Measurements from ENCODE around the gene GYPE. TPM values are rescaled to one million over a fixed set of nuclear protein-coding genes. Genes with fewer than 3 reads are reported as not detected.
"Not testable (repeated sequence)": the region's sequence is repeated elsewhere in the genome, so short reads cannot be mapped to it uniquely, and the experiment has no call there.

Gene GYPE
- total RNA-seq, 1 donor from 2014 or later = not detected

- no peak overlapping the region for H3K4me3 Mint-ChIP-seq
- H3K27me3 Mint-ChIP-seq (ENCODE audit: low read depth) = peaks cover 4% of the 10 kb centered on the region
Observed at GRCh38 chr4:143858456-143858855, 46.9 kb downstream of the GYPE start.

DNA sequence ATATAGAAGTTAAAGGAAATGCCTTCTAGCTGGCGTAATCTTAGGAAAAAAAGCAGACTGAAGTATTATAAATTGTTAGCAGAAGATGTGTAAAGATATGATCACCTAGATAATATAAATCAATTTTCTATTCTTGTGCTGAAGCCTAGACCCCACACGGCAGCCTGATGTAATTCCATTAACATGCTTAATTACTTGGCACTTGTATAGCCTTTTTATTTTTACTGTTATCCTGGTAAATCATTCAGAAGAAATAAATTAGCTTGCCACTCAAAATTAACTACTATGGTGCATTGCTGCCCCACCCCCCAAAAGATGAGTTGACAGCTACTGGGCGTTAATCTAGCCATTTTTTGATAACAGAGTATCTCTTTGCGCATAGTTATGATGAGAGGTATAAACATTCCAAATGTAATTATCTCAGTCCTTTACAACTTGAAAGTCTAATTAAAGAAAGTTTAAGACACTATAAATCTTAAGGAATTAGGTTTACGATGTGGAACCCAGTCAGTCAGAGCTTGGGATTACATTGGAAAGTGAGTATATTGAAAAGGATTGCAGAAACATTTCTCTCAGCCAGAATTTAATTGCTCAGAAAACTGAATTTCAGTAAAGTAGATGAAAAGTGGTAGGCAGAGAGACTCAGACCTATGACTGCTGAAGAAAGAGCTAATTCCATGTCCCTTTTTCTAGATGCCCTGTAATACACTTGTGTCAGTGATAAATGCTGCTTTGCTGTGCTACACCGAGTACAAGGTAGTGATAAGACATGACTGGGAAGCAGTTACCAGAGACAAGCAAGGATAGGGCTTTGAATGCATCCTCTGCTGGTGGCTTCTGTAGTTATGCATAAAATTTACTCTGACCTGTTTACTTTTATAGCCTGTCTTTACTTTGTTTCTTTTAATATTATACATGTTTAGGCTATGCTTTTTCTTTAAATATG lies 47.7 kb downstream of the GYPE start:
- not testable (repeated sequence) for H3K27ac Mint-ChIP-seq; H3K9me3 Mint-ChIP-seq; H3K27me3 Mint-ChIP-seq (ENCODE audit: low read depth)

More at GRCh38 chr4:143858456-143858855, 46.9 kb downstream of the GYPE start:
- TF ChIP-seq CTCF (IDR thresholded peaks at IDR 0.05; ENCODE audit: unreplicated experiment) = no peak
- no peak overlapping the region for H3K27ac Mint-ChIP-seq
- H3K36me3 Mint-ChIP-seq = no peaks in the 10 kb centered on the region
- no peaks in the 10 kb centered on the region for H3K9me3 Mint-ChIP-seq
- H3K4me1 Mint-ChIP-seq = peaks cover 14% of the 10 kb centered on the region
- DNase-seq (ENCODE audit: low spot score in 2 of 2, unreplicated experiment in 2 of 2) = no peak

GRCh38 chr4:143856017-143856557 lies 49.3 kb downstream of the GYPE start:
- H3K4me3 Mint-ChIP-seq; DNase-seq (ENCODE audit: low spot score in 2 of 2, unreplicated experiment in 2 of 2); H3K9me3 Mint-ChIP-seq; H3K36me3 Mint-ChIP-seq; H3K27ac Mint-ChIP-seq: not testable (repeated sequence)
- peaks cover 10% of the 10 kb centered on the region for H3K27me3 Mint-ChIP-seq (ENCODE audit: low read depth)
- peaks cover 14% of the 10 kb centered on the region for H3K4me1 Mint-ChIP-seq

More for the DNA sequence above, 47.7 kb downstream of the GYPE start:
- not testable (repeated sequence) for H3K4me3 Mint-ChIP-seq; H3K36me3 Mint-ChIP-seq; DNase-seq (ENCODE audit: low spot score in 2 of 2, unreplicated experiment in 2 of 2)
- peaks cover 14% of the 10 kb centered on the region for H3K4me1 Mint-ChIP-seq

- not testable (repeated sequence) for H3K4me3 Mint-ChIP-seq; H3K36me3 Mint-ChIP-seq; DNase-seq (ENCODE audit: low spot score in 2 of 2, unreplicated experiment in 2 of 2); H3K9me3 Mint-ChIP-seq; H3K27ac Mint-ChIP-seq
- Mint-ChIP-seq H3K27me3 (ENCODE audit: low read depth) (peaks cover 10% of the 10 kb centered on the region), H3K4me1 (peaks cover 14% of the 10 kb centered on the region)
Observed at GRCh38 chr4:143854645-143855044, 50.7 kb downstream of the GYPE start.

GRCh38 chr4:143849296-143849695 lies 56.1 kb downstream of the GYPE start:
- H3K36me3 Mint-ChIP-seq; H3K4me1 Mint-ChIP-seq; DNase-seq (ENCODE audit: low spot score in 2 of 2, unreplicated experiment in 2 of 2); H3K27ac Mint-ChIP-seq; H3K9me3 Mint-ChIP-seq; H3K4me3 Mint-ChIP-seq: not testable (repeated sequence)
- H3K27me3 Mint-ChIP-seq (ENCODE audit: low read depth) = peaks cover 12% of the 10 kb centered on the region

DNA sequence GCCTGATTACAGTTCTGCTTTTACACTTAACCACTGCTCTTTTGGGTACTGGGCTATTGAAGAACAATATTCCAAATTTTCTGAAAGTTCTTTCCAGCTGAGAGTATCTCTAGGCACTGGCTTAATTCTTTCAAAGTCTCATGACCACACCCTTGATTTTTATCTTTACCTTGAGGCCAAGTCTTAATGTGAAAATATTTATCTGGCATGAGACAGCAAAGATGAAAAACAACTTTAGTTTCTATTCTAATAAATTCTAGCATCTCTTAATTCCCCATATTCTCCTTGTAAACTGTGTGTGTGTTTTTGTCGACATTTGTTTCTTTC lies 61.9 kb downstream of the GYPE start:
- not testable (repeated sequence) for H3K4me3 Mint-ChIP-seq; H3K4me1 Mint-ChIP-seq; H3K9me3 Mint-ChIP-seq; DNase-seq (ENCODE audit: low spot score in 2 of 2, unreplicated experiment in 2 of 2); H3K27ac Mint-ChIP-seq; H3K36me3 Mint-ChIP-seq; H3K27me3 Mint-ChIP-seq (ENCODE audit: low read depth)

GRCh38 chr4:143842624-143843505 lies 62.5 kb downstream of the GYPE start:
- not testable (repeated sequence) for H3K36me3 Mint-ChIP-seq; H3K27me3 Mint-ChIP-seq (ENCODE audit: low read depth); H3K4me1 Mint-ChIP-seq; DNase-seq (ENCODE audit: low spot score in 2 of 2, unreplicated experiment in 2 of 2); H3K9me3 Mint-ChIP-seq; H3K4me3 Mint-ChIP-seq; H3K27ac Mint-ChIP-seq

DNA sequence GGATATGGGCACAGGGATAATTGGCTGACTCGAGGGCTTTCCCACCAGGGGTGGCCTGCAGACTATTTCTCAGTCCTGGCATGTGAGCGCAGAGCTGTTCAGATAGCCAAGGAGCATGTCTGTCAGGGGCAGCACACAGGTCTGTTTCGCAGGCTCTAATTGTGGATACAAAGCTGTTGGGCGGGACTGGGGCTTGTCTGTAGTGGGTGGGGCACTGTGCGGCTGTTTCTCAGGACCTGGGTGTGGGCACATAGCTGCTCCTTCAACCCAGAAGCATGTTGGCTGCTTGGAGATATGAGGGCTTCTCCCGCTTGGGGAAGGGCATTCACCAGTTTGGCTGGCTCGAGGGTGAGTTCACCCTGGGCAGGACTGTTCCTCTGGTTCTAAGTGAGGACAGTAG lies 65.9 kb downstream of the GYPE start:
- H3K27ac Mint-ChIP-seq; H3K27me3 Mint-ChIP-seq (ENCODE audit: low read depth); H3K36me3 Mint-ChIP-seq; DNase-seq (ENCODE audit: low spot score in 2 of 2, unreplicated experiment in 2 of 2); H3K9me3 Mint-ChIP-seq; H3K4me1 Mint-ChIP-seq; H3K4me3 Mint-ChIP-seq: not testable (repeated sequence)

GRCh38 chr4:143834196-143834595 lies 71.2 kb downstream of the GYPE start:
- H3K4me1 Mint-ChIP-seq; H3K4me3 Mint-ChIP-seq; H3K36me3 Mint-ChIP-seq; DNase-seq (ENCODE audit: low spot score in 2 of 2, unreplicated experiment in 2 of 2); H3K27me3 Mint-ChIP-seq (ENCODE audit: low read depth); H3K27ac Mint-ChIP-seq: not testable (repeated sequence)
- peaks cover 15% of the 10 kb centered on the region for H3K9me3 Mint-ChIP-seq

DNA sequence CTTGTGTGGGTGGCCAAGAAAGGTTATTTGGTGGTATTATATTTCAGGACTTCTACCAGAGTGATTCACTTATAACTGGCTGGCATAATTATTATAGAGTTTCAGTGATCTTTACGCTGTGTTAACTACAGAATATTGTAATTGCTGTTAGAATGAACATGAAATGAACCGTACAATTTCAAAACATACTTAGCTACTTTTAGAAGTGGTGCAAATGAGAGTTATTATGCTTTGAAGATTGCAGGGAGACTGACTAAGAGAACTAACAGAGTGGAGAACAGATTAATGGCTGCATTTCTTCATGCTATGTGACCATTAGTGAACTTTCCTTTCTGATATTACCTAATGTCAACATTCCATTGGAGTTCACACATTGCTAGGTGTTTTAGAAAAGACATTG lies 71.7 kb downstream of the GYPE start:
- DNase-seq (ENCODE audit: low spot score in 2 of 2, unreplicated experiment in 2 of 2); H3K36me3 Mint-ChIP-seq; H3K4me1 Mint-ChIP-seq; H3K27ac Mint-ChIP-seq; H3K27me3 Mint-ChIP-seq (ENCODE audit: low read depth); H3K4me3 Mint-ChIP-seq: not testable (repeated sequence)
- H3K9me3 Mint-ChIP-seq = peaks cover 15% of the 10 kb centered on the region

DNA sequence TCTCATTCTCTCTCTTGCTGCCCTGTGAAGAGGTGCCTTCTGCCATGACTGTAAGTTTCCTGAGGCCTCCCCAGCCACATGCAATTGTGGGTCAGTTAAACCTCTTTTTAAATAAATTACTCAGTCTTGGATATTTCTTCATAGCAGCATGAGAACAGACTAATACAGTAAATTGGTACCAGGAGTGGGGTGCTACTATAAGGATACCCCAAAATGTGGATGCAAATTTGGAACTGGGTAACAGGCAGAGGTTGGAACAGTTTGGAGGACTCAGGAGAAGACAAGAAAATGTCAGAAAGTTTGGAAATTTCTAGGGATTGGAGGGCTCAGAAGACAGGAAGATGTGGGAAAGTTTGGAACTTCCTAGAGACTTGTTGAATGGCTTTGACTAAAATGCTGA lies 74.8 kb downstream of the GYPE start:
- H3K36me3 Mint-ChIP-seq; DNase-seq (ENCODE audit: low spot score in 2 of 2, unreplicated experiment in 2 of 2); H3K27ac Mint-ChIP-seq; H3K27me3 Mint-ChIP-seq (ENCODE audit: low read depth); H3K4me1 Mint-ChIP-seq; H3K4me3 Mint-ChIP-seq: not testable (repeated sequence)
- peaks cover 11% of the 10 kb centered on the region for H3K9me3 Mint-ChIP-seq

DNA sequence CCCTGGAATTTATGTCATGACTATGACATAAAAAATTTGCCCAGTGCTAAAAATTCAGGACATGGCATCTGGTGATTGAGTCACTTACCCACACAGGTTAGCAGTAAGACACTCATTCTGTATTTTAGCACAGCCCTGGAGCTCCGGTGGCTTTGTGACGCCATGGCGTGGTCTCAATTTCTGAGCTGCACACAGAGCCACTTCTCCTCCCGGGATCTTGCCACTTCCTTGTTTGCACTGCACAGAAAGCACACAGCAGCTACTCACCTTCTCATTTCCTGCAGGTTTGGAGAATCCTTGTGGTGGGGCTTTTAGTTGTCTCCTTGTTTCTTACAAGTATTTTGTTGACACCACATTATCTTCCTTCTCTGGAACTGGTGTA lies 76.1 kb downstream of the GYPE start:
- H3K36me3 Mint-ChIP-seq; H3K4me1 Mint-ChIP-seq; H3K4me3 Mint-ChIP-seq; DNase-seq (ENCODE audit: low spot score in 2 of 2, unreplicated experiment in 2 of 2); H3K27me3 Mint-ChIP-seq (ENCODE audit: low read depth); H3K27ac Mint-ChIP-seq; H3K9me3 Mint-ChIP-seq: not testable (repeated sequence)
